Stimulated activated CD4-positive, alpha-beta T cell treated with anti-CD3 and anti-CD28 coated beads, Interleukin-15, amount 100 ng/mL, for 1 hour (primary cell): ENCODE measurements around the gene GZMB.
A peak's percentile ranks its signal among the peaks of the same experiment; 100 is the strongest.
"Not testable (repeated sequence)": the region's sequence is repeated elsewhere in the genome, so short reads cannot be mapped to it uniquely, and the experiment has no call there.

ENCODE experiments used
- DNase-seq, 2 donors: peaks; one replicate each; pipeline ENCODE4 v3.0.0-alpha.2; 2020; ENCODE audit warnings: low read depth in 1 of 2, low spot score in 1 of 2

Gene GZMB, protein sequence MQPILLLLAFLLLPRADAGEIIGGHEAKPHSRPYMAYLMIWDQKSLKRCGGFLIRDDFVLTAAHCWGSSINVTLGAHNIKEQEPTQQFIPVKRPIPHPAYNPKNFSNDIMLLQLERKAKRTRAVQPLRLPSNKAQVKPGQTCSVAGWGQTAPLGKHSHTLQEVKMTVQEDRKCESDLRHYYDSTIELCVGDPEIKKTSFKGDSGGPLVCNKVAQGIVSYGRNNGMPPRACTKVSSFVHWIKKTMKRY

GRCh38 chr14:24634158-24634557, at the start of gene GZMB:
TSS of gene GZMB (minus strand) at chr14:24634190. CDS start at chr14:24634160, 30 bp downstream.
- no peak for DNase-seq

GRCh38 chr14:24681056-24681455, 47.1 kb upstream of the GZMB start:
- DNase-seq, result no peak

DNA sequence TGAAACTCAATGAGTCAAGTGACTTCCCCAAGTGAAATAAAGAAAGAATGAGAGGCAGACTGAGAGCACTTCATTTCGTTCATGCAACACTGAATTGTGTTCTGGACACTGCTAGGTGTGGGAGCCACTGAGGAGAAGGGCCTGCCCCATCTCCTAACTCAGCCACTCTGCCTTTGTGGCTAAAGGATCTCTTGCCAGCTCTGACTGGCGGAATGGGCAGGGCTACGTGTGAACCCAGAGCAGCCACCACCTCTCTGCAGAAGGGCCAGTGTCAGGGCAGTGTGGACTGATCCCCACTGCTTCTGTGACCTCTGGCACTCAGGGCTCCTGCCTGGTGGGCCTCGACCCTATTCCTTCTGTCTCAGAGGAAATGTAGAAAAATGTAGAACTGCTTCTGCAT, 46.5 kb upstream of the GZMB start:
- DNase-seq, result no peak

DNA sequence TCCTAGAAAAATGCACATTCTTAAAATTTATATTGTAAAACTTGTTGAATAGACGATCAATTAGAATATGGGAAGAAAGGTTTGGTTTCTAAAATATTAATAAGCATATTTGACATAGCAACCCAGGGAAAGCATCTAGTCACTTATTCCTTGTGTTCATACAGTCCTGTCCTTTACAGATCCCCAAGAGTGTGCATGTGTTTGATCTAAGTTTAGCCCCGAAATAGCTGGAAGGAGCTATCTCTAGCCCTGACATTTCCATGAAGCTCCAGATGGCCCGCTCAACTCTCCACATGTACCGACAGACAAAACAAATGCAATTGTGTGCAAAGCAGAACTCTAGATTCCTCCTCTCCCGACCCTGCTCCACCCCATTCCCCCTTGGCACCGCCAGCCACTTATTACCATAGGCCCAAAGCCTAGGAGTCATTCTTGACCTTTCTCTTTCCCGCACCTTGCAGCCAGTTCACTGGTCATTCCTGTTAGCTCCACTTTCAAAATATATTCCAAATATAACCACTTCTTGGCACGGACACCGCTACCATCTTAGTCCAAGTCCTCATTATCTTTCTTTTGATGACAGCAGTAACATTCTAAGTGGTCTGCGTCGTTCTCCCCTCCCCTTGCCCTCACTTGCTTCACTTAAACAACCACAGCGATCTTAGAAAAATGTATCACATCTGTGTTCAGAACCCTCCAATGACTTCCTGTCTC, 45.4 kb upstream of the GZMB start:
- DNase-seq, result no peak

- DNase-seq, result peak; percentile 25 to 52
These were observed 44.8 kb upstream of the GZMB start for GRCh38 chr14:24678801-24679247.

DNA sequence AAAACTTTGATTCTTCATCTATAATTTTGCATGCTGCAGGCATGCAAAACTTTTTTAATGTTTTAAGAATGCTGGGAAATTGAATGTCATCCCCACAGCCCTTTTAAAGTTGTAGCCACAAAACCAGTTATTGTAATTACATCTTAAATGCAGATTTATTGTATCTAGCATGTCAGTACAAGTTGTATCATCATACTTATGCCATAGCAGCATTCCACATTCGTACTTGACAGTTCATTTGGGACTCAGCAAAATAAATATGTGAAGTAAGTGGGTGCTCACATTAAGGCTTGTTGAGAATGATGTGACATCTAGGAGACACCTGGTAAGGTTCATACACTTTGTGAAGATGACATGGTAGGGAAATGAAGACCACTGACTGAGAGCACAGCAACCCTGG, 44.0 kb upstream of the GZMB start:
- DNase-seq, result no peak

DNA sequence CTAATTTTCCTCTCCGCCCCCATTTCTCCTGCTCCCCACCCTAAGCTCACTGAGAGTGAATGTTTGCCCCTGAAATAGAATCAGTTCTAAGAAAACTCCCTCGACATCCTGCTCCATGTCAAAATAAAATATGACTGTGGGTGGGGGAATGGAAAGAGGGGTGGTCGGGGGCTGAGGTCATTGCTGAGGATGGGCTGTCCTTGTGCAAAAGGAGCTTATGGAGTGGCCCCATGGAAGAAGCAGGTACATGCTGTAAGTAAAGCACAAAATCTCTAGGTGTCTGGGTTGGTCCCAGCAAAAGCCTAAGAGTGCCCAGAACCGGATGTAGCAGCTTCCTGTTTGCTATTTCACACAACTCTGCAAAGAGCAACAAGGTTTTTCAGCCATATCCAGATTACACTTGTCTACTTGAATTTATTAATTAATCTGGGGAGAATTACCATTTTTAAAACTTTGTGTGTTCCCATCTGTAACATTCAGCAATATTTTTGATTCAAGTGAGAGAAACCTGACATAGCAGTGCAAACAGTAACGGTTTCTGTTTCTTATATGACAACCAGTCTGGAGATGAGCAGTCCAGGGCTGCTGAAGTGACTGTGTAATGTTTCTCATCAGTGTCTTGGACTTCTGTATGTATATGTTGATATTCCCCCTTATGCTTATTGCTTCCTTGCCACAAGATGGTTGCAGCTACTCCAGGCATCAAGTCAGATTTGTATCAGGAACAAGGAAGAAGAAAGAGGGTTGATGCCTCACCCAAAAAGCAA, 40.4 kb upstream of the GZMB start:
- DNase-seq, result no peak

DNA sequence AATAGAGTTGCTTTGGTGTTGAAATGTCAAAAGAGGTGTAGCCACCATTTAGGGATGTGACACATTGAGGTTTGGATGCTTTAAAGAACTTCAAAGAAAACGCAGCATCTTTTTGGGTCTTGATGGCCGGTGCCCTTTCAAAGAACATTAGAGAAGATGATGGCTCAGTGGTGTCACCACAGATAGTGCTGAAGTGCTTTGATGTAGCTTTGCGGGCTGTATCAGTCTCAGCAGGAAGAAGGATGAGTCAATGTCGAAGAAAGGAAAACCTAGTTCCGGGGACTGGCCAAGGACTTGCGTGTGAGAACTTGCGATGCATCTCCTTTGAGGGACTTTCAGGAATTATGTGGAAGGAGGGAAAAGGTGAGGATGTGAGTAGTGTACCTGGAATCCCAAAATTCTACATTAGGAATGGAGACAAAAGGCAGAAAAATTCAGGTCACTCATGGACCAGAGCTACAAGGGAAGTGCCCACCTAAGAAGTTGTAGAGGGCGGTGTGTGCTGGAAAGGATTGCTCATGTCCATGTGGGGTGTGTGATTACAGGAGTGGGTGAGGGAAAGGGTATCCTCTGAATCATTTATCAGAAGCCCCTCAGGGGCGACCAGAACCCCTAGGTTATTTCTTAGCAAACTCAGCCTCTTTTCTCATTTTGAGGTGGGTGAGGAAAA, 39.7 kb upstream of the GZMB start:
- DNase-seq, result peak in 1 of 2 donors; percentile 43

- DNase-seq, result no peak
These were observed 39.1 kb upstream of the GZMB start for GRCh38 chr14:24673059-24673458.

GRCh38 chr14:24670594-24670993, 36.6 kb upstream of the GZMB start:
- DNase-seq, result no peak

GRCh38 chr14:24669651-24670050, 35.7 kb upstream of the GZMB start:
- no peak for DNase-seq

DNA sequence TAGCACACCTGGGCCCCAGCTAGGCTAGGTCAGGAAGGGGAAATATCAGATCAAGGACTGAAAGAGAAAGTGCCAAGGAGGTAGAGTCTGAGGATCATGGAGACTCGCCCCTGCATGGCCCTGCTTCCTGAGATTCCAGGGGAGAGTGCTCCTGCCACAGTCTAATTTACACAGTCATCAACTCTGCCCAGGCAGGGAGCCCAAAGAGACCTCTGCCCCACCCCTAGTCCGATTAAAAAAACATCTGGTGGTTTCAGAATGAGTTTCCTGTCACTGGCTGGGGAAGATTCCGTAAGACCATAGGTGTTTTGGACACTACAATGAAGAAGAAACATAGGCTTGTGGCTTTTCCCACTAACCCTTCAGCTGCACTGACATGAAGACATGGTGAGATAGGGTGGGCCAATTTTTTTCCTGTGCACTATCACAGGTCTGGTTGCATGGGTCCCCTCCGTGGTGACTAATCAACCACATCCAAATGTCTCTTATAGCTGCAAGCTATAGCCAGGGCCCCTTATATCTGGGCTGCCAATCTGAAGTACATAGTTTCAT, 31.5 kb upstream of the GZMB start:
- DNase-seq, result no peak

DNA sequence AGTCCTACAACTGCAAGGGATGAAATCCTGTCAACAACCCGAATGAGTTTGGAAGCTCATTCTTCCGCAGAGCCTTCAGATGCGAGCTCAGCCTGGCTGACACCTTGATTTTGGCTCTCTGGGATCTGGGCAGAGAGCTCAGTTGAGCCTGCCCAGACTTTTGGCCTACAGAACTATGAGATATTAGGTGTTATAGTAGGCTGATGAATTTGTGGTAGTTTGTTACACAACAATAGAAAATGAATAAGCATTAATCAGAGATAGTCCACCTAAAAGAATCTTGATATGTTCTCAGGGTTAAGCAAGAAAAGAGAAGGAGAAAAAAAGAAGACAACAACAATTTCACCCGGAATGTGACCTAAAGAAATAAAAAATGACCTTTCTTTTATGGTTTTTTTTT, 30.4 kb upstream of the GZMB start:
- DNase-seq, result no peak

- DNase-seq, result no peak
These were observed 28.8 kb upstream of the GZMB start for GRCh38 chr14:24662753-24663152.

GRCh38 chr14:24659916-24660570, 26.1 kb upstream of the GZMB start:
- DNase-seq, result no peak

DNA sequence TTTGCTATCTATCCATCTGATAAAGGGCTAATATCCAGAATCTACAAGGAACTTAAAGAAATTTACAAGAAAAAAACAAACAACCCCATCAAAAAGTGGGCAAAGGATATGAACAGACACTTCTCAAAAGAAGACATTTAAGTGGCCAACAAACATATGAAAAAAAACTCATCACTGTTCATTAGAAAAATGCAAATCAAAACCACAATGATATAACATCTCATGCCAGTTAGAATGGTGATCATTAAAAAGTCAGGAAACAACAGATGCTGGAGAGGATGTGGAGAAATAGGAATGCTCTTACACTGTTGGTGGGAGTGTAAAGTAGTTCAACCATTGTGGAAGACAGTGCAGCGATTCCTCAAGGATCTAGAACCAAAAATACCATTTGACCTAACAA, 14.4 kb upstream of the GZMB start:
- DNase-seq, result not testable (repeated sequence)

DNA sequence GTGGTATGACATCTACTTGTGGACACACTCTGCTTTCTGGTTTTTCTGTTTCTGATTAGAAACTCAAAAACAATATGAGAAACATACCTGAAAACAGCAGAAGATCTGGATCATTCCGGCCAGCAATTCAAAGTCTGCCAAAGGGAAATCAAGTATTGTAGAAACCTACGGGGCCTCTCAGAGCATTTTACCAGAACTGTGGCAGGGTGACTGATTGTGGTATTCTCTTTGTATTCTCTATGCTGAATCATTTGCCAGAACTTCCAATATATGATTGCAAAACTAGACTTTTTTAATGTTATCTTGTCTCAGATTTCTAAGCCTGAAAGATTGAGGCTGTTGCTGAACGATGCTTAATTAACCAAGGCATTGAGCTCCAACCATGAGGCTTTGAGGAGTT, 5.9 kb upstream of the GZMB start:
- DNase-seq, result no peak

- no peak for DNase-seq
These were observed 5.3 kb upstream of the GZMB start for GRCh38 chr14:24639270-24639669.

- no peak for DNase-seq
These were observed 637 bp downstream of the GZMB start for GRCh38 chr14:24633353-24633752.

DNA sequence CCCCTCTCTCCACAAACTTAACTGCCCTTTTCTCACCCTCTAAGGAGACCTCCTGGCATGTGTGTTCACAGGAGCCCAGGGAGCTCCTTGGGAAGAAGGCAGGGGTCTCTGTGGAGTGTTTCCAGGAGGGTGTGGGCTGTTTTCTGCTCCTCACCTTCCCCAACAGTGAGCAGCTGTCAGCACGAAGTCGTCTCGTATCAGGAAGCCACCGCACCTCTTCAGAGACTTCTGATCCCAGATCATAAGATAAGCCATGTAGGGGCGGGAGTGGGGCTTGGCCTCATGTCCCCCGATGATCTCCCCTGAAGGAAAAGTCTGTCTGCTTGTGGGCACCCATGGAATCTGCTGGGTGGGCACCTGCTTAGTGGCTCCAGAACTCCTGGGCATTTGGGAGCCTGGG, 1.2 kb downstream of the GZMB start:
- no peak for DNase-seq

GRCh38 chr14:24632336-24632735, 1.7 kb downstream of the GZMB start:
- no peak for DNase-seq
